NAMALWA (cell line): ENCODE measurements around the gene FAM240A.

Source experiments
- DNase-seq: peaks from one replicate; pipeline ENCODE4 v3.0.0-alpha.2; 2015; ENCODE audit warnings: low spot score

Gene FAM240A

GRCh38 chr3:46662771-46663551, 50.6 kb downstream of the FAM240A start:
- DNase-seq, result no peak

- no peak for DNase-seq
These were observed 51.3 kb downstream of the FAM240A start for GRCh38 chr3:46663591-46664135.

GRCh38 chr3:46664188-46664970, 52.1 kb downstream of the FAM240A start:
- no peak for DNase-seq

- no peak for DNase-seq
These were observed 52.8 kb downstream of the FAM240A start for GRCh38 chr3:46664971-46665762.

GRCh38 chr3:46665763-46666452, 53.6 kb downstream of the FAM240A start:
- no peak for DNase-seq

- DNase-seq, result no peak
These were observed 54.1 kb downstream of the FAM240A start for GRCh38 chr3:46666453-46666845.

- no peak for DNase-seq
These were observed 54.8 kb downstream of the FAM240A start for GRCh38 chr3:46667061-46667621.

GRCh38 chr3:46667657-46668056, 55.3 kb downstream of the FAM240A start:
- DNase-seq, result no peak

GRCh38 chr3:46668116-46668515, 55.8 kb downstream of the FAM240A start:
- no peak for DNase-seq

- no peak for DNase-seq
These were observed 56.3 kb downstream of the FAM240A start for GRCh38 chr3:46668591-46668990.

- DNase-seq, result no peak
These were observed 57.1 kb downstream of the FAM240A start for GRCh38 chr3:46669191-46669999.

- DNase-seq, result no peak
These were observed 57.9 kb downstream of the FAM240A start for GRCh38 chr3:46670000-46670890.

GRCh38 chr3:46670891-46671427, 58.6 kb downstream of the FAM240A start:
- DNase-seq, result no peak

GRCh38 chr3:46671541-46672348, 59.4 kb downstream of the FAM240A start:
- DNase-seq, result no peak

- DNase-seq, result no peak
These were observed 60.0 kb downstream of the FAM240A start for GRCh38 chr3:46672349-46672695.

GRCh38 chr3:46673151-46674030, 61.1 kb downstream of the FAM240A start:
- no peak for DNase-seq
